Panc1 (cell line): ENCODE results near the gene CDH12. TPM values are rescaled to one million over a fixed set of nuclear protein-coding genes. Genes with fewer than 3 reads are reported as not detected.

Experiments
- ATAC-seq: fragments of 200-7000 bp; cut with Tn5 transposase; 2 replicates; pipeline ENCODE4 v1.9.1; 2020; ENCODE audit warnings: mild to moderate bottlenecking, moderate library complexity
- BruUV-seq: library from RNA; stranded (reverse); fragments of 400-500 nt; replicated peaks from 2 replicates; lab custom pipeline; 2021; lab: Mats Ljungman, UMichigan
- CTCF ChIA-PET: fragments of 300-600 bp; sonication (Branson Sonifier 250); formaldehyde crosslinking; loops from one replicate; lab custom pipeline; 2022; ENCODE audit warnings: antibody characterized with exemption; lab: Charles Lee
- POLR2A ChIA-PET: fragments of 300-600 bp; sonication (Branson Sonifier 250); formaldehyde crosslinking; loops from one replicate; lab custom pipeline; 2022; ENCODE audit warnings: antibody characterized with exemption; lab: Charles Lee
- DNase-seq: peaks from one replicate; pipeline ENCODE4 v3.0.0-alpha.2; 2010; ENCODE audit warnings: low read depth, low spot score
- H3K27ac ChIP-seq: 2 replicates; pipeline ENCODE4 v1.5.1; 2011; ENCODE audit warnings: mild to moderate bottlenecking, low read length, inconsistent platforms
- H3K27me3 ChIP-seq: fragments of 200-500 bp; sonication (Bioruptor generic); 2 replicates; pipeline ENCODE4 v1.6.0; 2014; ENCODE audit warnings: low read length, inconsistent platforms; ENCODE audit not compliant: control insufficient read depth, insufficient read depth
- H3K36me3 ChIP-seq: fragments of 200-500 bp; sonication (Bioruptor generic); 2 replicates; pipeline ENCODE4 v1.5.1; 2014; ENCODE audit warnings: inconsistent platforms, mild to moderate bottlenecking, low read length, moderate library complexity; ENCODE audit not compliant: control insufficient read depth, insufficient read depth
- H3K4me1 ChIP-seq: 2 replicates; pipeline ENCODE4 v1.5.1; 2011; ENCODE audit warnings: inconsistent platforms, mild to moderate bottlenecking, low read length, moderate library complexity; ENCODE audit not compliant: control insufficient read depth, insufficient read depth
- H3K4me3 ChIP-seq, 2 experiments: 2 replicates each; pipeline ENCODE4 v1.5.1; 2011 to 2012; ENCODE audit warnings: low read depth in 2 of 2, low read length in 2 of 2, mild to moderate bottlenecking in 2 of 2, inconsistent platforms in 1 of 2, moderate library complexity in 1 of 2
- H3K9me3 ChIP-seq: fragments of 200-500 bp; sonication (Bioruptor generic); 2 replicates; pipeline ENCODE4 v1.5.1; 2014; ENCODE audit warnings: low read depth, mild to moderate bottlenecking, inconsistent platforms, low read length, moderate library complexity; ENCODE audit not compliant: control insufficient read depth, insufficient read depth
- POLR2AphosphoS5 ChIP-seq: IDR thresholded peaks from 2 replicates; pipeline ENCODE4 v1.6.1; 2012; ENCODE audit warnings: mild to moderate bottlenecking, low read depth, low read length, moderate library complexity
- SIN3A ChIP-seq: IDR thresholded peaks from 2 replicates; pipeline ENCODE4 v1.6.1; 2012; ENCODE audit warnings: low read depth, mild to moderate bottlenecking, low read length, moderate library complexity, borderline replicate concordance; ENCODE audit not compliant: insufficient read depth
- TCF7L2 ChIP-seq: IDR thresholded peaks from 2 replicates; pipeline ENCODE4 v1.6.1; 2011; ENCODE audit warnings: mild to moderate bottlenecking, low read depth, low read length, inconsistent platforms
- in situ Hi-C: cut with HindIII; loops from 2 replicates; pipeline ENCODE4 v1.10.0; 2016; ENCODE audit warnings: low sequenced_read_pairs, low pct_unique_long_range_greater_than_20kb
- intact Hi-C: fragments of 100-400 bp; cut with micrococcal nuclease; formaldehyde crosslinking; loops from one replicate; pipeline ENCODE4 v1.10.0; 2022; ENCODE audit not compliant: unreplicated experiment
- total RNA-seq: library from RNA; stranded (reverse); gene quantifications from one replicate; pipeline ENCODE4 v1.2.1, GENCODE V29; 2021; ENCODE audit not compliant: unreplicated experiment
- TF ChIP-seq, protein P1 (sequence below): fragments of 450-650 bp; IDR thresholded peaks from 2 replicates; pipeline ENCODE4 v1.5.1; 2017; ENCODE audit warnings: mild to moderate bottlenecking
- TF ChIP-seq, protein P2 (sequence below), 2 experiments: IDR thresholded peaks; 2 replicates each; pipeline ENCODE4 v1.6.1; 2011 to 2012; ENCODE audit warnings: low read depth in 2 of 2, control low read depth in 1 of 2, low read length in 1 of 2, mild to moderate bottlenecking in 1 of 2, moderate library complexity in 1 of 2; ENCODE audit not compliant: insufficient read depth in 1 of 2

CDH12 gene
- total RNA-seq, 1 experiment from 2014 or later: not detected

DNA sequence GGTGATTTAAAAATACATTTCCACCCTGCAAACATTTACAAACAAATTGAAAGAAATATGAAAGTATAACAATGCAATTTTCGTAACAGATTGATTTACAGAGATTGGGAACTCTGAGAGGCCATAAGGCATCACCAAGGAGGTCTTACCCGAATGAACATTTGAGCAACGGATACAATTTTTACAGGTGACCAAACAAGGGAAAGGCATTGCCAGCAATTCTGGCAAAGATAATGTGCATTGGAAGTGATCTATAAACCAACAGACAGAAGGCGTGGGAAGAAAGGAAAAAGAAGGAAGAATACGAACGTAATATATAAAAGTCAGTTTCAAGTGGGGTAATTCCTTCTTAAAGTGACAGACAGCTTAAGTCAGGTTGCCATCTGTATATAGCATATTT lies 295.9 kb downstream of the CDH12 start:
- no peaks in the 10 kb centered on the region for H3K4me1 ChIP-seq
- no peak overlapping the region for H3K27ac ChIP-seq
- DNase-seq (no peak), ATAC-seq (no peak)
- in situ Hi-C loops (no loop called here), intact Hi-C loops (no loop called here)
- no peaks in the 10 kb centered on the region for H3K27me3 ChIP-seq
- TF ChIP-seq, protein P1, sequence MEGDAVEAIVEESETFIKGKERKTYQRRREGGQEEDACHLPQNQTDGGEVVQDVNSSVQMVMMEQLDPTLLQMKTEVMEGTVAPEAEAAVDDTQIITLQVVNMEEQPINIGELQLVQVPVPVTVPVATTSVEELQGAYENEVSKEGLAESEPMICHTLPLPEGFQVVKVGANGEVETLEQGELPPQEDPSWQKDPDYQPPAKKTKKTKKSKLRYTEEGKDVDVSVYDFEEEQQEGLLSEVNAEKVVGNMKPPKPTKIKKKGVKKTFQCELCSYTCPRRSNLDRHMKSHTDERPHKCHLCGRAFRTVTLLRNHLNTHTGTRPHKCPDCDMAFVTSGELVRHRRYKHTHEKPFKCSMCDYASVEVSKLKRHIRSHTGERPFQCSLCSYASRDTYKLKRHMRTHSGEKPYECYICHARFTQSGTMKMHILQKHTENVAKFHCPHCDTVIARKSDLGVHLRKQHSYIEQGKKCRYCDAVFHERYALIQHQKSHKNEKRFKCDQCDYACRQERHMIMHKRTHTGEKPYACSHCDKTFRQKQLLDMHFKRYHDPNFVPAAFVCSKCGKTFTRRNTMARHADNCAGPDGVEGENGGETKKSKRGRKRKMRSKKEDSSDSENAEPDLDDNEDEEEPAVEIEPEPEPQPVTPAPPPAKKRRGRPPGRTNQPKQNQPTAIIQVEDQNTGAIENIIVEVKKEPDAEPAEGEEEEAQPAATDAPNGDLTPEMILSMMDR: no peak
- TF ChIP-seq TCF7L2: no peak
- no peaks in the 10 kb centered on the region for H3K36me3 ChIP-seq
- H3K4me3 ChIP-seq: no peak overlapping the region
- ChIA-PET POLR2A (no interaction called here), CTCF (no interaction called here)
- H3K9me3 ChIP-seq: no peaks in the 10 kb centered on the region
- no TSS peak for BruUV-seq

DNA sequence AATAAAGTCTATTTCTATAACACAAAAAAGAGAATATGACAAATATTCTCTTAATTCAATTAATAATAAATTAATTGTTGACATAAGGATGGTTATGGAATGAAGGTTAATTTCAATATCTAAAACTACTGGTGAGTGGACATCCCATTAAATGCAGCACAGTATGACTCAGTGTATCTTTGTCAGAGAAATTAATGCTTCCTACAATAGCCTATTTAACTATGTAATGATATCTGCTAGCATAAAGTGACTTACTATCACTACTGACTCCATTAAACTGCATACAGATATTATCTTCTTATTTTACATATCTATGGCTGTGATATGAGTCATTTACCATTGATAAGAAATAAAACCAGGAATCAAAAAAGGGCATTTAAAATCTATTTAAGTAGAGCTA lies 298.7 kb downstream of the CDH12 start:
- POLR2A ChIA-PET: no interaction called here
- CTCF ChIA-PET: no interaction called here
- Histone ChIP-seq H3K36me3 (no peaks in the 10 kb centered on the region), H3K27me3 (no peaks in the 10 kb centered on the region), H3K4me1 (no peaks in the 10 kb centered on the region), H3K27ac (no peak overlapping the region), H3K4me3 (no peak overlapping the region), H3K9me3 (no peaks in the 10 kb centered on the region)
- no peak for ATAC-seq
- TF ChIP-seq SIN3A (no peak), POLR2AphosphoS5 (no peak), TCF7L2 (no peak)
- intact Hi-C loops: no loop called here
- in situ Hi-C loops: no loop called here
- no peak for DNase-seq
- BruUV-seq: no TSS peak

DNA sequence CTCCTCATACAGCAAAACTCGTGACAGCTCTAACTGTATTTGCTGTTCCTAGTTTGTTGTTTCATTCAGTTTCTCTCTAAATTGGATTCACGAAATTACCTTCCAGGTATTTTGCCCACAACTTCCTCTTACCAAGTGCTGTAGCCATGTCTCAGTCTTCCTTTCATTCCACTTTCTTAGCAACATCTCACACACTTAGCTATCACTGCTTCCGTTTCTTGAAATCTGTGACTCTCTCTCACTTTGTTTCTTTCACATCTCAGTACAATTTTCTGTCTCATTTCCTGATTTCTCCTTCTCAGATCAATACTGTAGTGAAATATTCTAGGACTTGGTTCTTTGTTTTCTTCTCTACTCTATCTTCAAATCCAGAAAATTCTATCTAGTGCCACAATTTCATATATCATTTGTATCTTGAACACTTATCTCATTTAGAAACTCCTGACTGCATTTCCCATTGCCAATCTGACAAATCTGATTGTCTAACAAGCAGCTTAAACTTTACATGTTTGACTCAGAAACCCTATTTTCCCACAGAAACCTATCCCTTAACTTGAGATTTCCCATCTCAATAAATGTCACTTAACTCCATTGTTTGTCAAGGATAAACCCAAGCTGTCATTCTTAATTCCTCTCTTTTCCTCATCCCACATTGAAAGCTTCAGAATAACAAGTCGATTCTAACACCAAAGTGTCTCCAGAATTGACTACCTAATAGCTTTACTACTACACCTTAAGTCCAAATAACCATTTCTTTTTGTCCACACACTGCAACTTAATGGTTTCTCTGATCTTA lies 303.1 kb downstream of the CDH12 start:
- ATAC-seq (no peak), DNase-seq (no peak)
- TF ChIP-seq POLR2AphosphoS5 (no peak), TCF7L2 (no peak), SIN3A (no peak)
- TF ChIP-seq, protein P2, sequence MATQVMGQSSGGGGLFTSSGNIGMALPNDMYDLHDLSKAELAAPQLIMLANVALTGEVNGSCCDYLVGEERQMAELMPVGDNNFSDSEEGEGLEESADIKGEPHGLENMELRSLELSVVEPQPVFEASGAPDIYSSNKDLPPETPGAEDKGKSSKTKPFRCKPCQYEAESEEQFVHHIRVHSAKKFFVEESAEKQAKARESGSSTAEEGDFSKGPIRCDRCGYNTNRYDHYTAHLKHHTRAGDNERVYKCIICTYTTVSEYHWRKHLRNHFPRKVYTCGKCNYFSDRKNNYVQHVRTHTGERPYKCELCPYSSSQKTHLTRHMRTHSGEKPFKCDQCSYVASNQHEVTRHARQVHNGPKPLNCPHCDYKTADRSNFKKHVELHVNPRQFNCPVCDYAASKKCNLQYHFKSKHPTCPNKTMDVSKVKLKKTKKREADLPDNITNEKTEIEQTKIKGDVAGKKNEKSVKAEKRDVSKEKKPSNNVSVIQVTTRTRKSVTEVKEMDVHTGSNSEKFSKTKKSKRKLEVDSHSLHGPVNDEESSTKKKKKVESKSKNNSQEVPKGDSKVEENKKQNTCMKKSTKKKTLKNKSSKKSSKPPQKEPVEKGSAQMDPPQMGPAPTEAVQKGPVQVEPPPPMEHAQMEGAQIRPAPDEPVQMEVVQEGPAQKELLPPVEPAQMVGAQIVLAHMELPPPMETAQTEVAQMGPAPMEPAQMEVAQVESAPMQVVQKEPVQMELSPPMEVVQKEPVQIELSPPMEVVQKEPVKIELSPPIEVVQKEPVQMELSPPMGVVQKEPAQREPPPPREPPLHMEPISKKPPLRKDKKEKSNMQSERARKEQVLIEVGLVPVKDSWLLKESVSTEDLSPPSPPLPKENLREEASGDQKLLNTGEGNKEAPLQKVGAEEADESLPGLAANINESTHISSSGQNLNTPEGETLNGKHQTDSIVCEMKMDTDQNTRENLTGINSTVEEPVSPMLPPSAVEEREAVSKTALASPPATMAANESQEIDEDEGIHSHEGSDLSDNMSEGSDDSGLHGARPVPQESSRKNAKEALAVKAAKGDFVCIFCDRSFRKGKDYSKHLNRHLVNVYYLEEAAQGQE (IDR thresholded peaks at IDR 0.05; ENCODE audit: insufficient read depth in 1 of 2, low read depth in 2 of 2, low read length in 1 of 2): no peak
- TF ChIP-seq, protein P1: no peak
- intact Hi-C loops (no loop called here), in situ Hi-C loops (no loop called here)
- POLR2A ChIA-PET: no interaction called here
- CTCF ChIA-PET: no interaction called here
- Histone ChIP-seq H3K27ac (no peak overlapping the region), H3K27me3 (no peaks in the 10 kb centered on the region), H3K4me1 (no peaks in the 10 kb centered on the region), H3K36me3 (no peaks in the 10 kb centered on the region), H3K9me3 (no peaks in the 10 kb centered on the region), H3K4me3 (no peak overlapping the region)
- no TSS peak for BruUV-seq
